ENCODE data around the gene DDC.
"Not testable (repeated sequence)": the region's sequence is repeated elsewhere in the genome, so short reads cannot be mapped to it uniquely, and the experiment has no call there.

DDC gene

GRCh38 chr7:50588937-50589336, 23.7 kb upstream of the DDC start:
- DNase-seq, result no peak

- DNase-seq, result no peak
Measured at GRCh38 chr7:50587737-50588136, 22.5 kb upstream of the DDC start.

GRCh38 chr7:50584793-50585408, 19.7 kb upstream of the DDC start:
- no peak for DNase-seq

GRCh38 chr7:50584386-50584785, 19.2 kb upstream of the DDC start:
- no peak for DNase-seq

GRCh38 chr7:50583295-50583694, 18.1 kb upstream of the DDC start:
- not testable (repeated sequence) for DNase-seq

GRCh38 chr7:50582271-50582670, 17.1 kb upstream of the DDC start:
- not testable (repeated sequence) for DNase-seq

GRCh38 chr7:50580666-50581065, 15.5 kb upstream of the DDC start:
- not testable (repeated sequence) for DNase-seq

- no peak for DNase-seq
Measured at GRCh38 chr7:50580057-50580456, 14.9 kb upstream of the DDC start.

GRCh38 chr7:50578105-50578504, 12.9 kb upstream of the DDC start:
- peak; percentile 9 to 38 for DNase-seq

- DNase-seq, result no peak
Measured at GRCh38 chr7:50577569-50577968, 12.4 kb upstream of the DDC start.

GRCh38 chr7:50576388-50576787, 11.2 kb upstream of the DDC start:
- DNase-seq, result not testable (repeated sequence)

GRCh38 chr7:50567715-50568261, 2.6 kb upstream of the DDC start:
- no peak for DNase-seq

GRCh38 chr7:50565977-50566376, 772 bp upstream of the DDC start:
- DNase-seq, result no peak

- no peak for DNase-seq
Measured at GRCh38 chr7:50565559-50565916, 333 bp upstream of the DDC start.

GRCh38 chr7:50564171-50564570, 1.0 kb downstream of the DDC start:
- DNase-seq, result no peak

- DNase-seq, result peak; percentile 29 to 89
Measured at GRCh38 chr7:50562136-50562535, 3.1 kb downstream of the DDC start.

- DNase-seq, result peak; percentile 47 to 74
Measured at GRCh38 chr7:50560865-50561351, 4.3 kb downstream of the DDC start.

GRCh38 chr7:50559881-50560280, 5.3 kb downstream of the DDC start:
- no peak for DNase-seq

GRCh38 chr7:50558294-50559053, 6.7 kb downstream of the DDC start:
- no peak for DNase-seq

- DNase-seq, result no peak
Measured at GRCh38 chr7:50557099-50557498, 8.1 kb downstream of the DDC start.

- DNase-seq, result no peak
Measured at GRCh38 chr7:50556247-50556991, 8.8 kb downstream of the DDC start.

- no peak for DNase-seq
Measured at GRCh38 chr7:50555594-50556140, 9.5 kb downstream of the DDC start.

All from NCI-H524 (cell line).